Measurements from ENCODE around the gene NSUN3. TPM values are rescaled to one million over a fixed set of nuclear protein-coding genes. Genes with fewer than 3 reads are reported as not detected.

The NSUN3 gene
- total and polyA plus RNA-seq, 10 of the 15 experiments (the other 5 are each of a cell fraction or from before 2014, with no cell fraction given), result 9.1 to 20.3 (median 11.7) TPM

DNA sequence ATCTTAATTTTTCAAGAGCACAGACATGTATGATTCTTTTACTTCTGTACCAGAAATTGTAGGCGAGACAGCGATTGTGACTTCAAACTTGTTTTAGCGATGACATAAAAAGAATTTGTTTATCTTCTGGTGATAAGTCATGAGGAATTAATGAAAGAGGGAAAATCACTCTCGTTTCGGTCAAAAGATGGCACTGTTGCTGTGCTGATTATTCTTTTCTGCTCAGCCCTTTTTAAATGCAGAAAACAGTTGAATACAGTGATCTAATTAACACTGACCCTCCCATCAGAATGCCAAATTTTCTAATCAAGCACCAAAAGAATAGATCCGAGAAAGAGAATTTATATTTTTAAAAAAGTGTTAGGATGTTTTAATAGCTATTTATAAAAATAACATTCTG lies 52.6 kb downstream of the NSUN3 start (continued):
- TF ChIP-seq, protein P1, sequence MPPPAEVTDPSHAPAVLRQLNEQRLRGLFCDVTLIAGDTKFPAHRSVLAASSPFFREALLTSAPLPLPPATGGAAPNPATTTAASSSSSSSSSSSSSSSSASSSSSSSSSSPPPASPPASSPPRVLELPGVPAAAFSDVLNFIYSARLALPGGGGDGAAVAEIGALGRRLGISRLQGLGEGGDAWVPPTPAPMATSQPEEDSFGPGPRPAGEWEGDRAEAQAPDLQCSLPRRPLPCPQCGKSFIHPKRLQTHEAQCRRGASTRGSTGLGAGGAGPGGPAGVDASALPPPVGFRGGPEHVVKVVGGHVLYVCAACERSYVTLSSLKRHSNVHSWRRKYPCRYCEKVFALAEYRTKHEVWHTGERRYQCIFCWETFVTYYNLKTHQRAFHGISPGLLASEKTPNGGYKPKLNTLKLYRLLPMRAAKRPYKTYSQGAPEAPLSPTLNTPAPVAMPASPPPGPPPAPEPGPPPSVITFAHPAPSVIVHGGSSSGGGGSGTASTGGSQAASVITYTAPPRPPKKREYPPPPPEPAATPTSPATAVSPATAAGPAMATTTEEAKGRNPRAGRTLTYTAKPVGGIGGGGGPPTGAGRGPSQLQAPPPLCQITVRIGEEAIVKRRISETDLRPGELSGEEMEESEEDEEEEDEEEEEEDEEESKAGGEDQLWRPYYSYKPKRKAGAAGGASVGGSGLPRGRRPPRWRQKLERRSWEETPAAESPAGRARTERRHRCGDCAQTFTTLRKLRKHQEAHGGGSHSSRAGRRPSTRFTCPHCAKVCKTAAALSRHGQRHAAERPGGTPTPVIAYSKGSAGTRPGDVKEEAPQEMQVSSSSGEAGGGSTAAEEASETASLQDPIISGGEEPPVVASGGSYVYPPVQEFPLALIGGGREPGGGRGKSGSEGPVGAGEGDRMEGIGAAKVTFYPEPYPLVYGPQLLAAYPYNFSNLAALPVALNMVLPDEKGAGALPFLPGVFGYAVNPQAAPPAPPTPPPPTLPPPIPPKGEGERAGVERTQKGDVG (CRISPR knock-in tag; IDR thresholded peaks at IDR 0.05), result no peak
- TF ChIP-seq TARDBP (IDR thresholded peaks at IDR 0.05; ENCODE audit: borderline replicate concordance), result no peak

GRCh38 chr3:94117729-94118128 lies 54.9 kb downstream of the NSUN3 start:
- TF ChIP-seq NR2C2 (IDR thresholded peaks at IDR 0.05; ENCODE audit: borderline replicate concordance, control insufficient read depth, insufficient read length, low read depth) (no peak), E4F1 (IDR thresholded peaks at IDR 0.05; ENCODE audit: borderline replicate concordance, partially characterized antibody) (no peak), SP1 (IDR thresholded peaks at IDR 0.05; ENCODE audit: low read depth, low read length) (no peak), GABPA (IDR thresholded peaks at IDR 0.05; ENCODE audit: low read depth) (no peak), CBX5 (IDR thresholded peaks at IDR 0.05; ENCODE audit: low read depth) (no peak), IRF3 (IDR thresholded peaks at IDR 0.05) (no peak), MAX (IDR thresholded peaks at IDR 0.05; ENCODE audit: low read depth, low read length) (no peak)
- TF ChIP-seq, protein P2, sequence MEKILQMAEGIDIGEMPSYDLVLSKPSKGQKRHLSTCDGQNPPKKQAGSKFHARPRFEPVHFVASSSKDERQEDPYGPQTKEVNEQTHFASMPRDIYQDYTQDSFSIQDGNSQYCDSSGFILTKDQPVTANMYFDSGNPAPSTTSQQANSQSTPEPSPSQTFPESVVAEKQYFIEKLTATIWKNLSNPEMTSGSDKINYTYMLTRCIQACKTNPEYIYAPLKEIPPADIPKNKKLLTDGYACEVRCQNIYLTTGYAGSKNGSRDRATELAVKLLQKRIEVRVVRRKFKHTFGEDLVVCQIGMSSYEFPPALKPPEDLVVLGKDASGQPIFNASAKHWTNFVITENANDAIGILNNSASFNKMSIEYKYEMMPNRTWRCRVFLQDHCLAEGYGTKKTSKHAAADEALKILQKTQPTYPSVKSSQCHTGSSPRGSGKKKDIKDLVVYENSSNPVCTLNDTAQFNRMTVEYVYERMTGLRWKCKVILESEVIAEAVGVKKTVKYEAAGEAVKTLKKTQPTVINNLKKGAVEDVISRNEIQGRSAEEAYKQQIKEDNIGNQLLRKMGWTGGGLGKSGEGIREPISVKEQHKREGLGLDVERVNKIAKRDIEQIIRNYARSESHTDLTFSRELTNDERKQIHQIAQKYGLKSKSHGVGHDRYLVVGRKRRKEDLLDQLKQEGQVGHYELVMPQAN (conservative IDR thresholded peaks at IDR 0.05), result no peak
- no peak overlapping the region for H3K4me2 ChIP-seq (ENCODE audit: control insufficient read depth, insufficient read depth)
- no peaks in the 10 kb centered on the region for H3K4me1 ChIP-seq (ENCODE audit: control insufficient read depth, insufficient read depth, low read length)
- ChIA-PET RAD21 (ENCODE audit: unreplicated experiment) (interaction anchor here (0.9 to 1.5 kb wide), 2 partner anchors 15 to 131 kb away, joined by 3 read pairs; no protein-coding TSS in a partner anchor), SMC1A (ENCODE audit: uncharacterized antibody, unreplicated experiment) (interaction anchor here (0.5 kb wide), 1 partner anchor 491 kb away, joined by 3 read pairs; no protein-coding TSS in a partner anchor), CTCF (interaction anchor here (0.6 to 1.2 kb wide), 2 partner anchors 15 to 16 kb away, joined by 3 to 4 read pairs; no protein-coding TSS in a partner anchor), POLR2A (no interaction called here)
- FAIRE-seq (no peak), DNase-seq (ENCODE audit: low read depth, low spot score) (no peak), ATAC-seq (no peak)
- no TSS peak for BruUV-seq (replicated peaks)
- WGBS (ENCODE audit: insufficient coverage, insufficient replicate concordance, low lambda C conversion rate, missing lambda C conversion rate), result 100% methylated on average over 2 of the region's 2 CpGs
- H3K27ac ChIP-seq (ENCODE audit: control insufficient read depth, insufficient read depth), result no peak overlapping the region
- intact Hi-C loops (cut with micrococcal nuclease; ENCODE audit: unreplicated experiment), result no loop called here
- H3K79me2 ChIP-seq (ENCODE audit: control insufficient read depth, insufficient read depth, low read length), result no peaks in the 10 kb centered on the region
- no peaks in the 10 kb centered on the region for H3K36me3 ChIP-seq (ENCODE audit: control insufficient read depth in 2 of 2, insufficient read depth in 2 of 2, low read length in 1 of 2)
- no peak overlapping the region for H3K4me3 ChIP-seq
- no peak overlapping the region for H2AFZ ChIP-seq (ENCODE audit: control insufficient read depth, low read depth, low read length)
- no peaks in the 10 kb centered on the region for H3K27me3 ChIP-seq (replicated peaks in 1 of 2; ENCODE audit: control insufficient read depth in 2 of 2, insufficient read depth in 2 of 2, low read length in 1 of 2)
- H3K9me3 ChIP-seq (replicated peaks; ENCODE audit: control insufficient read depth, insufficient read depth, low read length), result no peaks in the 10 kb centered on the region
- no peaks in the 10 kb centered on the region for H4K20me1 ChIP-seq (ENCODE audit: control insufficient read depth, insufficient read depth)
- in situ Hi-C loops (cut with MboI), result no loop called here
- H3K9ac ChIP-seq (ENCODE audit: control insufficient read depth, insufficient read depth, low read length), result no peak overlapping the region
